ENCODE results near the gene KIF23. TPM values are rescaled to one million over a fixed set of nuclear protein-coding genes. Genes with fewer than 3 reads are reported as not detected.

The KIF23 gene
- total RNA-seq, 1 experiment from 2014 or later: 87.8 TPM

DNA sequence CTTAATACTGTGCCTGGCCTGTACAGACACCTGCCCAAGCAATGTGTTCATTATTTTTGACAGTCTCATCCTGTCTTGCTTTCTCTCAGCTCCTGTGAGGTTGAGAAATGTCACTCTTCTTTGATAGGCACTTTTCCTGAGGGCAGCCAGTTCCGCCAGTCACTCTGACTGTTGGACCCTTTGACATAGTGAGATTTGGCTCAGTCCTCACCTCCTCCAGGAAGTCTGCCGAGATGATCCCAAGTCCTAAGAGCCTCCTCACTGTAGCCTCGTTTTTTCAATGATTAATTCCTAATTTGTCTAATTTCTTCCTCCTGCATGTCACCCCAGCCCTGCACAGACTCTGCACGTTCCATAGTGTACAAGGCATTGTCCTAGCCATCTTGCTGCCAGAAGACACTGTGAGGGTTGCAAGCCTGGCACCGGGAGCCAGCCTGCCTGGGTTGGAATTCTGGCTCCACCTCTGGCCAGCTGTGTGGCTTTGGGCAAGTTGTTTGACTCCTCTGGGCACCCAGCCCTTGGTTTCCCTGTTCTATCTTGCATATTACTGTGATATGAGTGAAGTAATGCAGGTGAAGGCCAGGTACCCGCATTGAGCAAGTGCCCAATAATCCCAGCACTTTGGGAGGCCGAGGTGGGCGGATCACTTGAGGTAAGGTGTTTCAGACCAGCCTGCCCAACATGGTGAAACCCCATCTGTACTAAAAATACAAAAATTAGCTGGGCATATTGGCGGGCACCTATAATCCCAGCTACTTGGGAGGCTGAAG, 62.7 kb downstream of the KIF23 start:
- no peak overlapping the region for H3K4me3 Mint-ChIP-seq
- ATAC-seq (no peak), DNase-seq (ENCODE audit: low spot score) (no peak)
- POLR2A ChIA-PET: no interaction called here
- no peak for TF ChIP-seq E2F1 (CRISPR knock-in tag; IDR thresholded peaks at IDR 0.05)
- TF ChIP-seq, protein P1, sequence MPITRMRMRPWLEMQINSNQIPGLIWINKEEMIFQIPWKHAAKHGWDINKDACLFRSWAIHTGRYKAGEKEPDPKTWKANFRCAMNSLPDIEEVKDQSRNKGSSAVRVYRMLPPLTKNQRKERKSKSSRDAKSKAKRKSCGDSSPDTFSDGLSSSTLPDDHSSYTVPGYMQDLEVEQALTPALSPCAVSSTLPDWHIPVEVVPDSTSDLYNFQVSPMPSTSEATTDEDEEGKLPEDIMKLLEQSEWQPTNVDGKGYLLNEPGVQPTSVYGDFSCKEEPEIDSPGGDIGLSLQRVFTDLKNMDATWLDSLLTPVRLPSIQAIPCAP (CRISPR knock-in tag; IDR thresholded peaks at IDR 0.05): no peak
- no peak for TF ChIP-seq GTF2I (CRISPR knock-in tag; conservative IDR thresholded peaks at IDR 0.05)
- TF ChIP-seq ZNF396 (CRISPR knock-in tag; IDR thresholded peaks at IDR 0.05; ENCODE audit: borderline replicate concordance): no peak
- TF ChIP-seq, protein P2, sequence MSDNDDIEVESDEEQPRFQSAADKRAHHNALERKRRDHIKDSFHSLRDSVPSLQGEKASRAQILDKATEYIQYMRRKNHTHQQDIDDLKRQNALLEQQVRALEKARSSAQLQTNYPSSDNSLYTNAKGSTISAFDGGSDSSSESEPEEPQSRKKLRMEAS (CRISPR knock-in tag; IDR thresholded peaks at IDR 0.05): no peak
- TF ChIP-seq, protein P3, sequence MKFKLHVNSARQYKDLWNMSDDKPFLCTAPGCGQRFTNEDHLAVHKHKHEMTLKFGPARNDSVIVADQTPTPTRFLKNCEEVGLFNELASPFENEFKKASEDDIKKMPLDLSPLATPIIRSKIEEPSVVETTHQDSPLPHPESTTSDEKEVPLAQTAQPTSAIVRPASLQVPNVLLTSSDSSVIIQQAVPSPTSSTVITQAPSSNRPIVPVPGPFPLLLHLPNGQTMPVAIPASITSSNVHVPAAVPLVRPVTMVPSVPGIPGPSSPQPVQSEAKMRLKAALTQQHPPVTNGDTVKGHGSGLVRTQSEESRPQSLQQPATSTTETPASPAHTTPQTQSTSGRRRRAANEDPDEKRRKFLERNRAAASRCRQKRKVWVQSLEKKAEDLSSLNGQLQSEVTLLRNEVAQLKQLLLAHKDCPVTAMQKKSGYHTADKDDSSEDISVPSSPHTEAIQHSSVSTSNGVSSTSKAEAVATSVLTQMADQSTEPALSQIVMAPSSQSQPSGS (CRISPR knock-in tag; IDR thresholded peaks at IDR 0.05; ENCODE audit: borderline replicate concordance, low read depth): no peak
- TF ChIP-seq NR3C1 (CRISPR knock-in tag; conservative IDR thresholded peaks at IDR 0.05; ENCODE audit: low read depth): no peak
- TF ChIP-seq CDX4 (CRISPR knock-in tag; IDR thresholded peaks at IDR 0.05; ENCODE audit: borderline replicate concordance): no peak
- TF ChIP-seq CREM (CRISPR knock-in tag; IDR thresholded peaks at IDR 0.05): no peak
- TF ChIP-seq MYBL2 (CRISPR knock-in tag; IDR thresholded peaks at IDR 0.05): no peak
- CTCF ChIA-PET: interaction anchor here (0.5 to 3.7 kb wide), 24 partner anchors 8 to 1649 kb away, joined by 3 to 40 read pairs (median 6); partner anchors contain the start of gene KIF23
- H3K36me3 Mint-ChIP-seq: peaks cover 4% of the 10 kb centered on the region
- H3K4me1 Mint-ChIP-seq: no peaks in the 10 kb centered on the region
- peaks cover 13% of the 10 kb centered on the region for H3K9me3 Mint-ChIP-seq
- no peaks in the 10 kb centered on the region; the same call in 1 of the 2 replicates for H3K27me3 Mint-ChIP-seq (ENCODE audit: low read depth)
- no peak overlapping the region for H3K27ac Mint-ChIP-seq

DNA sequence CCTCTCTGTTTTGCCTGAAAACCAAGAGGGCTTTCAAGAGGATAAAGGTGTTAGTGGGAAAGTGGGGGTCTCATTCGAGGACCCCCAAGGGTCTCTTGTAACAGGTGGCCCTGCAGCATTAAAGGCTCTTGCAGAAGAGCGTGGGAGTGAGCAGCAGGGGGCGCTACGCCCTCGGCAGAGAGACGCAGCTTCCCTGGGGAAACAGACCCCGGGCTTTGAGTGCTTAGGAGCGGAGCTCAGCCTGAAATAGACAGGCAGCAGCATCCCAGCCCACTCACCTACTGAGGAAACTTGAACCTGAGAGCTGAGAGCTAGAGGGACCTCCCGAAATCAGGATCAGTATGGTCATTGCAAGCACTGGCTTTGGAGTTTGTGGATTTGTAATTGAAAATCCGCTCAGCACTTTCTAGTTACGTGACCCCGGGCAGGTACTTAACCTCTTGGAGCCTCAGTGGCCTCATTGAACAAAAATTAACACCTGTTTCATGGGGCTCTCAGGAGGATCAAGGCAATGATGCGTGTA, 64.2 kb downstream of the KIF23 start:
- H3K4me1 Mint-ChIP-seq: no peaks in the 10 kb centered on the region
- ChIA-PET POLR2A (no interaction called here), CTCF (interaction anchor here (0.6 to 3.7 kb wide), 75 partner anchors 9 to 1216 kb away, joined by 3 to 40 read pairs (median 4); partner anchors contain the start of gene KIF23)
- peaks cover 4% of the 10 kb centered on the region for H3K36me3 Mint-ChIP-seq
- DNase-seq (ENCODE audit: low spot score) (peak; percentile 84), ATAC-seq (peak; percentile 81)
- H3K4me3 Mint-ChIP-seq: no peak overlapping the region
- no peak for TF ChIP-seq MXD4 (CRISPR knock-in tag; IDR thresholded peaks at IDR 0.05; ENCODE audit: borderline replicate concordance)
- TF ChIP-seq GTF2I (CRISPR knock-in tag; conservative IDR thresholded peaks at IDR 0.05): no peak
- no peak for TF ChIP-seq TEAD4 (CRISPR knock-in tag; IDR thresholded peaks at IDR 0.05)
- no peak for TF ChIP-seq PRRX2 (CRISPR knock-in tag; IDR thresholded peaks at IDR 0.05)
- TF ChIP-seq, protein P4, sequence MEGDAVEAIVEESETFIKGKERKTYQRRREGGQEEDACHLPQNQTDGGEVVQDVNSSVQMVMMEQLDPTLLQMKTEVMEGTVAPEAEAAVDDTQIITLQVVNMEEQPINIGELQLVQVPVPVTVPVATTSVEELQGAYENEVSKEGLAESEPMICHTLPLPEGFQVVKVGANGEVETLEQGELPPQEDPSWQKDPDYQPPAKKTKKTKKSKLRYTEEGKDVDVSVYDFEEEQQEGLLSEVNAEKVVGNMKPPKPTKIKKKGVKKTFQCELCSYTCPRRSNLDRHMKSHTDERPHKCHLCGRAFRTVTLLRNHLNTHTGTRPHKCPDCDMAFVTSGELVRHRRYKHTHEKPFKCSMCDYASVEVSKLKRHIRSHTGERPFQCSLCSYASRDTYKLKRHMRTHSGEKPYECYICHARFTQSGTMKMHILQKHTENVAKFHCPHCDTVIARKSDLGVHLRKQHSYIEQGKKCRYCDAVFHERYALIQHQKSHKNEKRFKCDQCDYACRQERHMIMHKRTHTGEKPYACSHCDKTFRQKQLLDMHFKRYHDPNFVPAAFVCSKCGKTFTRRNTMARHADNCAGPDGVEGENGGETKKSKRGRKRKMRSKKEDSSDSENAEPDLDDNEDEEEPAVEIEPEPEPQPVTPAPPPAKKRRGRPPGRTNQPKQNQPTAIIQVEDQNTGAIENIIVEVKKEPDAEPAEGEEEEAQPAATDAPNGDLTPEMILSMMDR (IDR thresholded peaks at IDR 0.05): peak; percentile 92
- no peaks in the 10 kb centered on the region; the same call in 1 of the 2 replicates for H3K27me3 Mint-ChIP-seq (ENCODE audit: low read depth)
- no peak overlapping the region for H3K27ac Mint-ChIP-seq
- H3K9me3 Mint-ChIP-seq: peaks cover 13% of the 10 kb centered on the region

DNA sequence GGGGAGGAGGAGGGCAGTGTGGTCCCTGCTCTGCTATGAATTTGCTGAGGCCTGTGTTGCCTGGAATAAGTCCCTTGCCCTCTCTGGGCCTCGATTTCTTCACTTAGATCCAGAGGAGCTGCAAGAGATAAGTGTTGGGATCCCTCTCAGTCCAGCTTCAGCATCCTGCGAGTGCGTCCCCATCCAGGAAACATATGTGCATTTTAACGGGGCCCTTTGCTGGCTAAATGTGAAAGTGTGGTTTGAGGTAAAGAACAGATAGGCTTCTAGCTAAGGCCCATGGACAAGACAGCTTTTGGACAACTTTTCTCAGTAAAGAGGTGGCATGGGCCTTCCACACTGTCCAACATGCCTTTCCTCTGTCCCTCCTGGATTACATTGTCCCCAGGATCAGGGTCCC, 64.9 kb downstream of the KIF23 start:
- Mint-ChIP-seq H3K27ac (no peak overlapping the region), H3K9me3 (peaks cover 13% of the 10 kb centered on the region), H3K4me1 (no peaks in the 10 kb centered on the region), H3K27me3 (ENCODE audit: low read depth) (no peaks in the 10 kb centered on the region; the same call in 1 of the 2 replicates), H3K36me3 (peaks cover 4% of the 10 kb centered on the region), H3K4me3 (no peak overlapping the region)
- ChIA-PET CTCF (interaction anchor here (1.2 to 2.4 kb wide), 3 partner anchors 24 to 265 kb away, joined by 4 to 32 read pairs (median 9); no protein-coding TSS in a partner anchor), POLR2A (no interaction called here)
- no peak for DNase-seq (ENCODE audit: low spot score)
- ATAC-seq: no peak
- no peak for TF ChIP-seq AFF4 (CRISPR knock-in tag; IDR thresholded peaks at IDR 0.05; ENCODE audit: borderline replicate concordance)
- no peak for TF ChIP-seq ELF4 (CRISPR knock-in tag; IDR thresholded peaks at IDR 0.05; ENCODE audit: low read depth)
- TF ChIP-seq, protein P2 (CRISPR knock-in tag; IDR thresholded peaks at IDR 0.05): no peak
- TF ChIP-seq, protein P5, sequence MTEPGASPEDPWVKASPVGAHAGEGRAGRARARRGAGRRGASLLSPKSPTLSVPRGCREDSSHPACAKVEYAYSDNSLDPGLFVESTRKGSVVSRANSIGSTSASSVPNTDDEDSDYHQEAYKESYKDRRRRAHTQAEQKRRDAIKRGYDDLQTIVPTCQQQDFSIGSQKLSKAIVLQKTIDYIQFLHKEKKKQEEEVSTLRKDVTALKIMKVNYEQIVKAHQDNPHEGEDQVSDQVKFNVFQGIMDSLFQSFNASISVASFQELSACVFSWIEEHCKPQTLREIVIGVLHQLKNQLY (CRISPR knock-in tag; IDR thresholded peaks at IDR 0.05): no peak
- TF ChIP-seq ZNF416 (CRISPR knock-in tag; IDR thresholded peaks at IDR 0.05): no peak
- TF ChIP-seq EMX1 (CRISPR knock-in tag; IDR thresholded peaks at IDR 0.05): no peak
